CD14-positive monocyte (primary cell): ENCODE data around the gene ZCCHC12. TPM values are rescaled to one million over a fixed set of nuclear protein-coding genes. Genes with fewer than 3 reads are reported as not detected.
A peak's percentile ranks its signal among the peaks of the same experiment; 100 is the strongest.

ENCODE experiments used
- DNase-seq, 3 donors: peaks; one replicate each; pipeline ENCODE4 v3.0.0-alpha.2; 2011 to 2022
- H2AFZ ChIP-seq: 2 replicates; pipeline ENCODE4 v1.6.0; 2012; ENCODE audit warnings: mild to moderate bottlenecking, low read depth, low read length, inconsistent platforms; ENCODE audit not compliant: insufficient read depth, poor library complexity, severe bottlenecking
- H3K27ac ChIP-seq, 2 donors: 1 replicate in 1 of 2; 2 replicates in 1 of 2; pipeline ENCODE4 v1.5.1; 2012 to 2013; ENCODE audit warnings: low read length in 2 of 2, control low read depth in 1 of 2, inconsistent platforms in 1 of 2, low read depth in 1 of 2, mild to moderate bottlenecking in 1 of 2
- H3K27me3 ChIP-seq, 2 donors: one replicate each; pipeline versions ENCODE4 v1.6.0 to v1.6.1; 2011 to 2013; ENCODE audit warnings: low read length in 2 of 2; ENCODE audit not compliant: control insufficient read depth in 2 of 2, insufficient read depth in 2 of 2
- H3K36me3 ChIP-seq, 2 donors: replicated peaks in 1 of 2; 1 replicate in 1 of 2; 2 replicates in 1 of 2; pipeline versions ENCODE4 v1.5.1 to v1.6.1; 2012 to 2013; ENCODE audit warnings: low read length in 2 of 2, control low read depth in 1 of 2, inconsistent platforms in 1 of 2, mild to moderate bottlenecking in 1 of 2; ENCODE audit not compliant: insufficient read depth in 2 of 2, control insufficient read depth in 1 of 2
- H3K4me1 ChIP-seq, 2 donors: 1 replicate in 1 of 2; 2 replicates in 1 of 2; pipeline versions ENCODE4 v1.5.1 to v1.6.1; 2012 to 2013; ENCODE audit warnings: low read length in 2 of 2, control low read depth in 1 of 2, inconsistent platforms in 1 of 2, mild to moderate bottlenecking in 1 of 2, moderate library complexity in 1 of 2; ENCODE audit not compliant: insufficient read depth in 2 of 2, control insufficient read depth in 1 of 2
- H3K4me2 ChIP-seq: replicated peaks from 2 replicates; pipeline ENCODE3; 2012; ENCODE audit warnings: low read length, moderate library complexity, mild to moderate bottlenecking; ENCODE audit not compliant: poor library complexity, severe bottlenecking; ENCODE audit errors: extremely low read depth
- H3K4me3 ChIP-seq, 3 experiments: fragments of 200-600 bp in 1 of 3; sonication (generic) in 1 of 3; replicated peaks in 1 of 3; 1 replicate in 2 of 3; 2 replicates in 1 of 3; pipeline ENCODE4 v1.5.1; 2011 to 2013; ENCODE audit warnings: low read length in 3 of 3, mild to moderate bottlenecking in 3 of 3, control low read depth in 2 of 3, low read depth in 2 of 3, inconsistent platforms in 1 of 3, moderate library complexity in 1 of 3
- H3K79me2 ChIP-seq: 2 replicates; pipeline ENCODE4 v1.6.0; 2012; ENCODE audit warnings: mild to moderate bottlenecking, control low read depth, inconsistent platforms, low read length, moderate library complexity; ENCODE audit not compliant: insufficient read depth
- H3K9ac ChIP-seq: 2 replicates; pipeline ENCODE4 v1.6.0; 2017; ENCODE audit warnings: low read length, mild to moderate bottlenecking; ENCODE audit not compliant: insufficient read depth, poor library complexity, severe bottlenecking
- H3K9me3 ChIP-seq, 2 donors: replicated peaks in 1 of 2; 1 replicate in 1 of 2; 2 replicates in 1 of 2; pipeline versions ENCODE4 v1.5.1 to v1.6.1; 2012 to 2013; ENCODE audit warnings: low read length in 2 of 2, control low read depth in 1 of 2; ENCODE audit not compliant: control insufficient read depth in 1 of 2, insufficient read depth in 1 of 2
- H4K20me1 ChIP-seq: 2 replicates; pipeline ENCODE4 v1.6.0; 2012; ENCODE audit warnings: mild to moderate bottlenecking, low read length, control low read depth, moderate library complexity; ENCODE audit not compliant: insufficient read depth
- H3K27ac Mint-ChIP-seq, 7 donors: one replicate each; pipeline ENCODE4 v1.8.0; 2020; ENCODE audit warnings: mild to moderate bottlenecking in 7 of 7, mixed read lengths in 7 of 7, moderate library complexity in 6 of 7, inconsistent platforms in 2 of 7
- H3K27me3 Mint-ChIP-seq, 3 donors: one replicate each; pipeline ENCODE4 v1.8.0; 2021 to 2022; ENCODE audit warnings: low read depth in 3 of 3, mild to moderate bottlenecking in 3 of 3, mixed read lengths in 3 of 3, moderate library complexity in 3 of 3, inconsistent platforms in 1 of 3
- H3K36me3 Mint-ChIP-seq, 2 donors: one replicate each; pipeline ENCODE4 v1.8.0; 2020; ENCODE audit warnings: mixed read lengths in 2 of 2, inconsistent platforms in 1 of 2, mild to moderate bottlenecking in 1 of 2
- H3K4me1 Mint-ChIP-seq: one replicate; pipeline ENCODE4 v1.8.0; 2020; ENCODE audit warnings: mild to moderate bottlenecking, mixed read lengths
- H3K4me3 Mint-ChIP-seq, 2 donors: one replicate each; pipeline ENCODE4 v1.8.0; 2020; ENCODE audit warnings: mild to moderate bottlenecking in 2 of 2, mixed read lengths in 2 of 2, moderate library complexity in 1 of 2
- H3K9me3 Mint-ChIP-seq, 7 donors: one replicate each; pipeline ENCODE4 v1.8.0; 2020 to 2022; ENCODE audit warnings: mixed read lengths in 7 of 7, mild to moderate bottlenecking in 6 of 7, moderate library complexity in 6 of 7, inconsistent platforms in 2 of 7
- WGBS: methylation state at CpG from one replicate; pipeline ENCODE4 v1.1.5; 2013; ENCODE audit warnings: missing lambda C conversion rate; ENCODE audit not compliant: insufficient coverage; 5-methylcytosine and 5-hydroxymethylcytosine counted together
- intact Hi-C, 2 donors: fragments of 100-400 bp; cut with micrococcal nuclease; formaldehyde crosslinking; loops; one replicate each; pipeline versions ENCODE4 v1.15.0 to v1.15.1; 2023
- polyA plus RNA-seq, 3 donors: library from polyadenylated mRNA; depleted of rRNA in 1 of 3; unstranded in 2 of 3; stranded (reverse) in 1 of 3; fragments of 300-500 nt in 2 of 3; fragments of >200 nt in 1 of 3; fragmentation: Illumina TruSeq in 2 of 3; gene quantifications; 1 replicate in 2 of 3; 2 replicates in 1 of 3; pipeline ENCODE4 v1.2.3, GENCODE V29; 2012 to 2021
- TF ChIP-seq, protein P1 (sequence below): fragments of 200-600 bp; IDR thresholded peaks from one replicate; pipeline ENCODE4 v1.8.0; 2022; ENCODE audit warnings: antibody characterized with exemption, mild to moderate bottlenecking

The ZCCHC12 gene
- polyA plus RNA-seq, 3 donors, result 0.04 TPM; not detected in 2

- no CpG with 5 or more reads among the region's 1 CpG for WGBS
These were observed 38.5 kb downstream of the ZCCHC12 start for GRCh38 chrX:118862091-118862490.

DNA sequence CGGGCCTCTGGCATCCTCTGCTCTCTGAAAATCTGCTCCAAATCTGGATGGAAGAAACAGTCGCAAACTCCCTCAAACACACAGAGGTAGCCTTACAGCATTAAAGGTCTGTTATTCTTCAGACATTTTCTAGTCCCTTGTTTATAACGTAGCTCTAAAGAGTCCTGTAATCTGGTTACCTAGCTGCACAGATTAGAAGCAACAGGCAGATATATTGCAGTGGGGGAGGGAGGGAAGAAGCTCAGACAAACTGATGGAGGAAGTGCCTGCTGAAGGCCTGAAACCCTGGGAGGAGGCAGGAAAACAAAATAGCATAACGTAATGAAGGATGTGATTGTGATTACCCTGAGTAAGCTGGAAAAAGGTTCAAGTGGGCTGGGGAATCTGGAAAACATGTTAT, 39.4 kb downstream of the ZCCHC12 start:
- TF ChIP-seq, protein P1, sequence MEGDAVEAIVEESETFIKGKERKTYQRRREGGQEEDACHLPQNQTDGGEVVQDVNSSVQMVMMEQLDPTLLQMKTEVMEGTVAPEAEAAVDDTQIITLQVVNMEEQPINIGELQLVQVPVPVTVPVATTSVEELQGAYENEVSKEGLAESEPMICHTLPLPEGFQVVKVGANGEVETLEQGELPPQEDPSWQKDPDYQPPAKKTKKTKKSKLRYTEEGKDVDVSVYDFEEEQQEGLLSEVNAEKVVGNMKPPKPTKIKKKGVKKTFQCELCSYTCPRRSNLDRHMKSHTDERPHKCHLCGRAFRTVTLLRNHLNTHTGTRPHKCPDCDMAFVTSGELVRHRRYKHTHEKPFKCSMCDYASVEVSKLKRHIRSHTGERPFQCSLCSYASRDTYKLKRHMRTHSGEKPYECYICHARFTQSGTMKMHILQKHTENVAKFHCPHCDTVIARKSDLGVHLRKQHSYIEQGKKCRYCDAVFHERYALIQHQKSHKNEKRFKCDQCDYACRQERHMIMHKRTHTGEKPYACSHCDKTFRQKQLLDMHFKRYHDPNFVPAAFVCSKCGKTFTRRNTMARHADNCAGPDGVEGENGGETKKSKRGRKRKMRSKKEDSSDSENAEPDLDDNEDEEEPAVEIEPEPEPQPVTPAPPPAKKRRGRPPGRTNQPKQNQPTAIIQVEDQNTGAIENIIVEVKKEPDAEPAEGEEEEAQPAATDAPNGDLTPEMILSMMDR, result no peak
- Histone ChIP-seq H3K4me3 (no peak overlapping the region), H3K27me3 (no peaks in the 10 kb centered on the region), H3K9me3 (no peaks in the 10 kb centered on the region), H3K36me3 (no peaks in the 10 kb centered on the region), H2AFZ (no peak overlapping the region), H3K4me2 (no peak overlapping the region), H3K9ac (no peak overlapping the region), H4K20me1 (no peaks in the 10 kb centered on the region), H3K4me1 (no peaks in the 10 kb centered on the region), H3K79me2 (no peaks in the 10 kb centered on the region), H3K27ac (no peak overlapping the region)
- WGBS, result 100% methylated on average over 1 of the region's 4 CpGs
- no peak overlapping the region for H3K27ac Mint-ChIP-seq
- no peak overlapping the region for H3K4me3 Mint-ChIP-seq
- DNase-seq, result no peak
- H3K36me3 Mint-ChIP-seq, result no peaks in the 10 kb centered on the region
- intact Hi-C loops, result no loop called here
- peaks cover 0 to 11% (median 5%) of the 10 kb centered on the region in 3 donors for H3K27me3 Mint-ChIP-seq
- H3K9me3 Mint-ChIP-seq, result peaks cover 0 to 6% (median 2%) of the 10 kb centered on the region in 7 donors
- H3K4me1 Mint-ChIP-seq, result no peaks in the 10 kb centered on the region

More at GRCh38 chrX:118862091-118862490, 38.5 kb downstream of the ZCCHC12 start:
- H3K27me3 ChIP-seq, result no peaks in the 10 kb centered on the region
- Mint-ChIP-seq H3K4me3 (no peak overlapping the region), H3K27me3 (peaks cover 2 to 11% (median 4%) of the 10 kb centered on the region in 3 donors), H3K9me3 (peaks cover 0 to 6% (median 2%) of the 10 kb centered on the region in 7 donors), H3K27ac (peak overlapping the region in 1 of 7 donors; percentile 5), H3K4me1 (no peaks in the 10 kb centered on the region), H3K36me3 (no peaks in the 10 kb centered on the region)
- H2AFZ ChIP-seq, result no peak overlapping the region
- TF ChIP-seq, protein P1, result no peak
- no peak overlapping the region for H3K27ac ChIP-seq
- H3K79me2 ChIP-seq, result no peaks in the 10 kb centered on the region
- no peaks in the 10 kb centered on the region for H3K4me1 ChIP-seq
- no peak overlapping the region for H3K4me3 ChIP-seq
- H3K4me2 ChIP-seq, result no peak overlapping the region
- H4K20me1 ChIP-seq, result no peaks in the 10 kb centered on the region
- H3K36me3 ChIP-seq, result no peaks in the 10 kb centered on the region
- no peak overlapping the region for H3K9ac ChIP-seq
- H3K9me3 ChIP-seq, result no peaks in the 10 kb centered on the region
- no peak for DNase-seq
- intact Hi-C loops, result no loop called here
